DMS53 (cell line): ENCODE measurements around the gene UBD.

Experiments
- DNase-seq: peaks from one replicate; lab custom pipeline; 2025; lab: John Stamatoyannopoulos, UW

The UBD gene

GRCh38 chr6:29561091-29561490 lies 1.6 kb upstream of the UBD start:
- peak; percentile 45 for DNase-seq

- peak; percentile 74 for DNase-seq
Observed at GRCh38 chr6:29558439-29559079, 973 bp downstream of the UBD start.

- no peak for DNase-seq
Observed at GRCh38 chr6:29557320-29557719, 2.2 kb downstream of the UBD start.

GRCh38 chr6:29554764-29555163 lies 4.8 kb downstream of the UBD start:
- no peak for DNase-seq

GRCh38 chr6:29553268-29554057 lies 6.1 kb downstream of the UBD start:
- DNase-seq, result no peak

GRCh38 chr6:29552512-29553051 lies 7.0 kb downstream of the UBD start:
- DNase-seq, result peak; percentile 35

- DNase-seq, result no peak
Observed at GRCh38 chr6:29547573-29547972, 12.0 kb downstream of the UBD start.

GRCh38 chr6:29537714-29538403 lies 21.7 kb downstream of the UBD start:
- no peak for DNase-seq

- DNase-seq, result no peak
Observed at GRCh38 chr6:29532320-29532951, 27.1 kb downstream of the UBD start.

- no peak for DNase-seq
Observed at GRCh38 chr6:29531668-29532067, 27.9 kb downstream of the UBD start.

GRCh38 chr6:29530671-29531310 lies 28.7 kb downstream of the UBD start:
- DNase-seq, result no peak

- DNase-seq, result no peak
Observed at GRCh38 chr6:29529956-29530355, 29.6 kb downstream of the UBD start.

GRCh38 chr6:29528988-29529560 lies 30.5 kb downstream of the UBD start:
- DNase-seq, result no peak

GRCh38 chr6:29528300-29528931 lies 31.1 kb downstream of the UBD start:
- DNase-seq, result no peak

GRCh38 chr6:29527564-29527963 lies 32.0 kb downstream of the UBD start:
- no peak for DNase-seq

GRCh38 chr6:29527126-29527525 lies 32.4 kb downstream of the UBD start:
- DNase-seq, result no peak

- no peak for DNase-seq
Observed at GRCh38 chr6:29525311-29525639, 34.3 kb downstream of the UBD start.

- no peak for DNase-seq
Observed at GRCh38 chr6:29524444-29525310, 34.9 kb downstream of the UBD start.

GRCh38 chr6:29524044-29524443 lies 35.5 kb downstream of the UBD start:
- DNase-seq, result no peak

GRCh38 chr6:29522227-29522626 lies 37.3 kb downstream of the UBD start:
- no peak for DNase-seq
